HepG2 (cell line): ENCODE data around the gene TCAIM.

Experiments
- DPF2 ChIP-seq: sonication (generic); formaldehyde crosslinking; IDR thresholded peaks from 2 replicates; pipeline ENCODE4 v1.4.0; 2020; ENCODE audit warnings: mild to moderate bottlenecking, low read depth, missing genetic modification reagents, borderline replicate concordance
- ETV6 ChIP-seq: sonication (generic); formaldehyde crosslinking; conservative IDR thresholded peaks from 2 replicates; pipeline ENCODE4 v1.4.0; 2020; ENCODE audit warnings: missing genetic modification reagents
- POGZ ChIP-seq: sonication (generic); formaldehyde crosslinking; IDR thresholded peaks from 2 replicates; pipeline ENCODE4 v1.4.0; 2020; ENCODE audit warnings: mild to moderate bottlenecking, missing genetic modification reagents
- RARA ChIP-seq: IDR thresholded peaks from 2 replicates; pipeline ENCODE4 v1.6.1; 2016; ENCODE audit warnings: missing genetic modification reagents, missing compliant biosample characterization
- SIN3B ChIP-seq: fragments of 150-350 bp; IDR thresholded peaks from 2 replicates; pipeline ENCODE4 v1.6.1; 2014; ENCODE audit warnings: low read length
- SMAD3 ChIP-seq: sonication (generic); formaldehyde crosslinking; IDR thresholded peaks from 2 replicates; pipeline ENCODE4 v1.4.0; 2020; ENCODE audit warnings: missing genetic modification reagents
- ZBTB44 ChIP-seq: sonication (generic); formaldehyde crosslinking; IDR thresholded peaks from 2 replicates; pipeline ENCODE4 v1.4.0; 2020; ENCODE audit warnings: missing genetic modification reagents
- ZKSCAN8 ChIP-seq: IDR thresholded peaks from 2 replicates; pipeline ENCODE4 v1.6.1; 2016; ENCODE audit warnings: borderline replicate concordance, missing genetic modification reagents, missing compliant biosample characterization
- ZNF17 ChIP-seq: sonication (generic); formaldehyde crosslinking; IDR thresholded peaks from 2 replicates; pipeline ENCODE4 v1.5.0; 2020; ENCODE audit warnings: mild to moderate bottlenecking, missing genetic modification reagents
- ZNF740 ChIP-seq: sonication (generic); formaldehyde crosslinking; IDR thresholded peaks from 2 replicates; pipeline ENCODE4 v1.4.0; 2020; ENCODE audit warnings: missing genetic modification reagents
- ZNF749 ChIP-seq: sonication (generic); formaldehyde crosslinking; IDR thresholded peaks from 2 replicates; pipeline ENCODE4 v1.8.0; 2022; ENCODE audit warnings: mild to moderate bottlenecking, missing genetic modification reagents, moderate library complexity, borderline replicate concordance
- ZSCAN20 ChIP-seq: sonication (generic); formaldehyde crosslinking; IDR thresholded peaks from 2 replicates; pipeline ENCODE4 v1.4.0; 2020; ENCODE audit warnings: missing genetic modification reagents, mild to moderate bottlenecking, borderline replicate concordance
- TF ChIP-seq, protein P1 (sequence below): sonication (generic); formaldehyde crosslinking; IDR thresholded peaks from 2 replicates; pipeline ENCODE4 v1.5.0; 2020; ENCODE audit warnings: mild to moderate bottlenecking, missing genetic modification reagents, moderate library complexity
- TF ChIP-seq, protein P2 (sequence below): sonication (generic); formaldehyde crosslinking; IDR thresholded peaks from 2 replicates; pipeline ENCODE4 v1.5.1; 2020; ENCODE audit warnings: missing genetic modification reagents, mild to moderate bottlenecking, borderline replicate concordance

DNA sequence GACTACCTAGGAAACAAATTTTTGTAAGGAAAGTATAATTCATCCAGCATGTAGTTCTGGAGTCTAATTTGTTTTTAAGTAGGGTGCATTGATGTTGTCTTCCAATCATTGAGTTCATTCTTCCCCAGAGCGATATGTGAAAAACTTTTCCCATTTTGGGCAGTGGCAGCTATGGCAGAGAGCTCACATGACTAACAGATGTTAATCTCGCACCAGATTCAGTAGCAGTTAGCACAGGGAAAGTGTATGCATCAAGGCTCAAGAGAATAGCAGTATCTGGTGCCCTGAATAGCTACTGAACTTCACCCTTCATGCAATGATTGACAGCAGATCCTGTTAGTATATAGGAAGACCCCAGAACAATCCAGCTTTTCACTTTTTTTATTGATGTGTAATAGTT lies 46.3 kb upstream of the TCAIM start:
- TF ChIP-seq, protein P1, sequence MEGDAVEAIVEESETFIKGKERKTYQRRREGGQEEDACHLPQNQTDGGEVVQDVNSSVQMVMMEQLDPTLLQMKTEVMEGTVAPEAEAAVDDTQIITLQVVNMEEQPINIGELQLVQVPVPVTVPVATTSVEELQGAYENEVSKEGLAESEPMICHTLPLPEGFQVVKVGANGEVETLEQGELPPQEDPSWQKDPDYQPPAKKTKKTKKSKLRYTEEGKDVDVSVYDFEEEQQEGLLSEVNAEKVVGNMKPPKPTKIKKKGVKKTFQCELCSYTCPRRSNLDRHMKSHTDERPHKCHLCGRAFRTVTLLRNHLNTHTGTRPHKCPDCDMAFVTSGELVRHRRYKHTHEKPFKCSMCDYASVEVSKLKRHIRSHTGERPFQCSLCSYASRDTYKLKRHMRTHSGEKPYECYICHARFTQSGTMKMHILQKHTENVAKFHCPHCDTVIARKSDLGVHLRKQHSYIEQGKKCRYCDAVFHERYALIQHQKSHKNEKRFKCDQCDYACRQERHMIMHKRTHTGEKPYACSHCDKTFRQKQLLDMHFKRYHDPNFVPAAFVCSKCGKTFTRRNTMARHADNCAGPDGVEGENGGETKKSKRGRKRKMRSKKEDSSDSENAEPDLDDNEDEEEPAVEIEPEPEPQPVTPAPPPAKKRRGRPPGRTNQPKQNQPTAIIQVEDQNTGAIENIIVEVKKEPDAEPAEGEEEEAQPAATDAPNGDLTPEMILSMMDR (CRISPR knock-in tag), result no peak
- TF ChIP-seq ZSCAN20 (CRISPR knock-in tag), result no peak
- no peak for TF ChIP-seq RARA (CRISPR knock-in tag)
- no peak for TF ChIP-seq ZNF17 (CRISPR knock-in tag)
- no peak for TF ChIP-seq ZNF749
- no peak for TF ChIP-seq POGZ
- no peak for TF ChIP-seq ETV6 (CRISPR knock-in tag)
- TF ChIP-seq ZBTB44, result no peak
- TF ChIP-seq SIN3B, result no peak
- TF ChIP-seq, protein P2, sequence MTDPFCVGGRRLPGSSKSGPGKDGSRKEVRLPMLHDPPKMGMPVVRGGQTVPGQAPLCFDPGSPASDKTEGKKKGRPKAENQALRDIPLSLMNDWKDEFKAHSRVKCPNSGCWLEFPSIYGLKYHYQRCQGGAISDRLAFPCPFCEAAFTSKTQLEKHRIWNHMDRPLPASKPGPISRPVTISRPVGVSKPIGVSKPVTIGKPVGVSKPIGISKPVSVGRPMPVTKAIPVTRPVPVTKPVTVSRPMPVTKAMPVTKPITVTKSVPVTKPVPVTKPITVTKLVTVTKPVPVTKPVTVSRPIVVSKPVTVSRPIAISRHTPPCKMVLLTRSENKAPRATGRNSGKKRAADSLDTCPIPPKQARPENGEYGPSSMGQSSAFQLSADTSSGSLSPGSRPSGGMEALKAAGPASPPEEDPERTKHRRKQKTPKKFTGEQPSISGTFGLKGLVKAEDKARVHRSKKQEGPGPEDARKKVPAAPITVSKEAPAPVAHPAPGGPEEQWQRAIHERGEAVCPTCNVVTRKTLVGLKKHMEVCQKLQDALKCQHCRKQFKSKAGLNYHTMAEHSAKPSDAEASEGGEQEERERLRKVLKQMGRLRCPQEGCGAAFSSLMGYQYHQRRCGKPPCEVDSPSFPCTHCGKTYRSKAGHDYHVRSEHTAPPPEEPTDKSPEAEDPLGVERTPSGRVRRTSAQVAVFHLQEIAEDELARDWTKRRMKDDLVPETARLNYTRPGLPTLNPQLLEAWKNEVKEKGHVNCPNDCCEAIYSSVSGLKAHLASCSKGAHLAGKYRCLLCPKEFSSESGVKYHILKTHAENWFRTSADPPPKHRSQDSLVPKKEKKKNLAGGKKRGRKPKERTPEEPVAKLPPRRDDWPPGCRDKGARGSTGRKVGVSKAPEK (CRISPR knock-in tag), result no peak
- no peak for TF ChIP-seq ZKSCAN8
- TF ChIP-seq SMAD3 (CRISPR knock-in tag), result no peak
- TF ChIP-seq ZNF740, result no peak
- TF ChIP-seq DPF2, result no peak
